IPS-15b (cell line): ENCODE measurements around the gene TOPBP1.
"Not testable (repeated sequence)": the region's sequence is repeated elsewhere in the genome, so short reads cannot be mapped to it uniquely, and the experiment has no call there.

Experiments
- H3K27me3 ChIP-seq: one replicate; pipeline ENCODE4 v1.6.1; 2013; ENCODE audit warnings: low read length; ENCODE audit not compliant: control insufficient read depth, insufficient read depth
- H3K36me3 ChIP-seq: one replicate; pipeline ENCODE4 v1.6.1; 2013; ENCODE audit warnings: low read length; ENCODE audit not compliant: control insufficient read depth, insufficient read depth
- H3K4me1 ChIP-seq: one replicate; pipeline ENCODE4 v1.6.1; 2013; ENCODE audit warnings: mild to moderate bottlenecking, low read length; ENCODE audit not compliant: control insufficient read depth, insufficient read depth
- H3K4me3 ChIP-seq: one replicate; pipeline ENCODE4 v1.5.1; 2013; ENCODE audit warnings: low read depth, low read length
- H3K9ac ChIP-seq: one replicate; pipeline ENCODE4 v1.6.1; 2013; ENCODE audit warnings: low read depth, mild to moderate bottlenecking, low read length
- H3K9me3 ChIP-seq: one replicate; pipeline ENCODE4 v1.6.1; 2013; ENCODE audit warnings: mild to moderate bottlenecking, low read length; ENCODE audit not compliant: control insufficient read depth, insufficient read depth

TOPBP1 gene

GRCh38 chr3:133694288-133695268, 32.8 kb upstream of the TOPBP1 start:
- Histone ChIP-seq H3K9ac (no peak overlapping the region), H3K4me3 (no peak overlapping the region), H3K4me1 (no peaks in the 10 kb centered on the region), H3K9me3 (no peaks in the 10 kb centered on the region), H3K36me3 (no peaks in the 10 kb centered on the region), H3K27me3 (no peaks in the 10 kb centered on the region)

- no peaks in the 10 kb centered on the region for H3K36me3 ChIP-seq
- H3K9ac ChIP-seq = no peak overlapping the region
- H3K9me3 ChIP-seq = no peaks in the 10 kb centered on the region
- no peak overlapping the region for H3K4me3 ChIP-seq
- no peaks in the 10 kb centered on the region for H3K27me3 ChIP-seq
- H3K4me1 ChIP-seq = no peaks in the 10 kb centered on the region
These were observed 32.1 kb upstream of the TOPBP1 start for GRCh38 chr3:133693821-133694220.

- H3K9ac ChIP-seq = no peak overlapping the region
- H3K4me1 ChIP-seq = no peaks in the 10 kb centered on the region
- no peaks in the 10 kb centered on the region for H3K27me3 ChIP-seq
- no peaks in the 10 kb centered on the region for H3K36me3 ChIP-seq
- H3K4me3 ChIP-seq = no peak overlapping the region
- H3K9me3 ChIP-seq = no peaks in the 10 kb centered on the region
These were observed 31.0 kb upstream of the TOPBP1 start for GRCh38 chr3:133692759-133693158.

DNA sequence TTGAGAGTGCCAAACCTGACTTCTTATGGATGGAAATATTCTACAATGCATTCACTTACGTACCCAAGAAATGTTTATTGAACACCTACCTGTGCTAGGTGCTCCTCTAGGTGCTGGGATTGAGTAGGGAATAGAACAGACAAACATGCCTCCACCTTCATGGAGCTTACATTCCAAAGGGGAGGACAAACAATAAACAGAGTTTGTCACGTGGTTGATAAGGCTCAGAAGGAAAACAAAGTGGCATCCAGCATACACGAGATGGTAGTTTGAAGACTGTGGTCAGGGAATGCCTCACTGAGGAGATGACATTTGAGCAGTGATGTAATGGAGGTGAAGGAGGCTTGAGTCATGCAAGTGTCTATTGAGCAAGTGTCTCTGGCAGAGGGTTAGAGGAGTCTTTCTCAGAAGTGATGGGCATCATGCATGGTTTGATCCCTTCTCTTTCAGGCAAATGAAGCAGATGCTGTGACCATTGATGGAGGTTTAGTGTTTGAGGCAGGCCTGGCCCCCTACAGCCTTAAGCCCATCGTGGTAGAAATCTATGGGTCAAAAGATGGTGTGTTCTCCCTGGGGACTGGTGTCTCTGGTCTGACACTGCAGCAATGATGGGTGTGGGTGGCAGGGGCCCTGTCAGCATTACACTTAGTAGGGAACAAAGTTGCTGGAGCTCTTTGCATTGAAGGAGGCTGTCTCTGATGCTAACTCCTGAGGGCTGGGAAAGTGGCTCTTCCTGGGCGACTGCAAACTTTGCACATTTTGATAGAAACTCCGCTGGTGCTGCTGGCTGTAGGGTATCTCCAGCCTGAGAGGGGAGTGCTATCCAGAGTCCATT, 29.7 kb upstream of the TOPBP1 start:
- Histone ChIP-seq H3K9me3 (no peaks in the 10 kb centered on the region), H3K9ac (no peak overlapping the region), H3K4me1 (no peaks in the 10 kb centered on the region), H3K4me3 (no peak overlapping the region), H3K36me3 (no peaks in the 10 kb centered on the region), H3K27me3 (no peaks in the 10 kb centered on the region)

GRCh38 chr3:133677993-133678392, 16.3 kb upstream of the TOPBP1 start:
- H3K4me1 ChIP-seq, H3K9ac ChIP-seq, H3K36me3 ChIP-seq, H3K9me3 ChIP-seq, H3K4me3 ChIP-seq: not testable (repeated sequence)
- H3K27me3 ChIP-seq = peaks cover 34% of the 10 kb centered on the region

GRCh38 chr3:133676336-133677118, 14.8 kb upstream of the TOPBP1 start:
- no peaks in the 10 kb centered on the region for H3K9me3 ChIP-seq
- H3K4me3 ChIP-seq = no peak overlapping the region
- H3K9ac ChIP-seq = no peak overlapping the region
- H3K36me3 ChIP-seq = no peaks in the 10 kb centered on the region
- H3K4me1 ChIP-seq = no peaks in the 10 kb centered on the region
- H3K27me3 ChIP-seq = peaks cover 38% of the 10 kb centered on the region

DNA sequence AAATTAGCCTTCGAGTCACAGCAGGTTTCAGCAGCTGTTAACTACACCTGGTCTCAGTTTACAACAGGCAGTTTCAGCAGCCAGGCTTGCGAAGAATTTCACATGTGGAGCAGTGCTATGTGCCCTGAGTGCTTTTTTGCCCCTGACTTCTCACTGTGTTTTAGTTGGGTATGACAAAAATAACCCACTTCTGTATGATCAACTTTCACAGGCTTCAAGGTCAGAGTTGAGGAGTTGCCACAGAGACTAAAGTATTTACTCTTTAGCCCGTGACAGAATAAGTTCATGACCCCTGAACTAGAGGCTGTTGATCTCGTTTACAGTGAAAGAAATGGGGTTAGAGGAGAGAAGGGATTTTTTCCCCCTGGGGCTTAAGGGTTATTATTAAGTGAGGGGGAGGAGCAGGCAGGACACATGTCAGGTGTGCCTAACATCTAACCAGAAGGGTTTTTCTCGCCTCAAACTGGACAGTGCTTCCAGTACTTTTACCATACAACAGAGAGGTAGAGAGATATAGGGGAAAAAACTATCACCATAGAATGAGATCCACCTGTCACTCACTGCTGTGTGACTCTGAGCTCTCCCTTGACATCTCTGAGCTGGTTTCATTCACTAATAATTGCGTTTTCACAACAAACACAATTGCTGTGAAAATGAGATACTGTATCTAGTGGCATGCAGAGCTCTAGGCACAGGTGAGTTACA, 14.0 kb upstream of the TOPBP1 start:
- H3K27me3 ChIP-seq = peaks cover 38% of the 10 kb centered on the region
- H3K36me3 ChIP-seq = no peaks in the 10 kb centered on the region
- no peaks in the 10 kb centered on the region for H3K4me1 ChIP-seq
- no peak overlapping the region for H3K4me3 ChIP-seq
- H3K9ac ChIP-seq = no peak overlapping the region
- H3K9me3 ChIP-seq = no peaks in the 10 kb centered on the region

GRCh38 chr3:133674290-133674919, 12.7 kb upstream of the TOPBP1 start:
- no peaks in the 10 kb centered on the region for H3K9me3 ChIP-seq
- H3K36me3 ChIP-seq = no peaks in the 10 kb centered on the region
- peaks cover 38% of the 10 kb centered on the region for H3K27me3 ChIP-seq
- H3K9ac ChIP-seq = peak overlapping the region; percentile 60
- no peaks in the 10 kb centered on the region for H3K4me1 ChIP-seq
- H3K4me3 ChIP-seq = peak overlapping the region; percentile 75

- Histone ChIP-seq H3K36me3 (no peaks in the 10 kb centered on the region), H3K4me3 (peak overlapping the region; percentile 75), H3K4me1 (no peaks in the 10 kb centered on the region)
These were observed 12.0 kb upstream of the TOPBP1 start for GRCh38 chr3:133673746-133674145.

DNA sequence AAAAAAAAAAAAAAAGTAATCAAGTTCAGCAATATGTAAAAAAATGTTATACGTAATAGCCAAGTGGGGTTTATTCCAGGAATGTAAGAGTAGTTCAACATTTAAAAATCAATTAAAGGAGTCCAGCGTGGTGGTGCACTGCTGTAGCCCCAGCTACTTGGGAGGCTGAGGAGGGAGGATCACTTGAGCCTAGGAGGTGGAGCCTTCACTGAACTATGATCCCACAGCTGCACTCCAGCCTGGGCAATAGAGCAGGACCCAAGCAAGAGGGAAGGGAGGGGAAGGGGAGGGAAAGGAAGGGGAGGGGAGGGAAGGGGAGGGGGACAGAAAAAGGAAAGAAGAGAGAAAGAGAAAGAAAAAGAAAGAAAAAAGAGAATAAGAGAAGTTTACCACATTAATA, 10.7 kb upstream of the TOPBP1 start:
- Histone ChIP-seq H3K36me3 (no peaks in the 10 kb centered on the region), H3K27me3 (peaks cover 40% of the 10 kb centered on the region), H3K4me1 (no peaks in the 10 kb centered on the region), H3K9me3 (no peaks in the 10 kb centered on the region), H3K4me3 (no peak overlapping the region), H3K9ac (no peak overlapping the region)

More at GRCh38 chr3:133673746-133674145, 12.0 kb upstream of the TOPBP1 start:
- Histone ChIP-seq H3K9ac (no peak overlapping the region), H3K27me3 (peaks cover 38% of the 10 kb centered on the region), H3K9me3 (no peaks in the 10 kb centered on the region)
